ENCODE measurements around the gene PACS2.

PACS2 gene

DNA sequence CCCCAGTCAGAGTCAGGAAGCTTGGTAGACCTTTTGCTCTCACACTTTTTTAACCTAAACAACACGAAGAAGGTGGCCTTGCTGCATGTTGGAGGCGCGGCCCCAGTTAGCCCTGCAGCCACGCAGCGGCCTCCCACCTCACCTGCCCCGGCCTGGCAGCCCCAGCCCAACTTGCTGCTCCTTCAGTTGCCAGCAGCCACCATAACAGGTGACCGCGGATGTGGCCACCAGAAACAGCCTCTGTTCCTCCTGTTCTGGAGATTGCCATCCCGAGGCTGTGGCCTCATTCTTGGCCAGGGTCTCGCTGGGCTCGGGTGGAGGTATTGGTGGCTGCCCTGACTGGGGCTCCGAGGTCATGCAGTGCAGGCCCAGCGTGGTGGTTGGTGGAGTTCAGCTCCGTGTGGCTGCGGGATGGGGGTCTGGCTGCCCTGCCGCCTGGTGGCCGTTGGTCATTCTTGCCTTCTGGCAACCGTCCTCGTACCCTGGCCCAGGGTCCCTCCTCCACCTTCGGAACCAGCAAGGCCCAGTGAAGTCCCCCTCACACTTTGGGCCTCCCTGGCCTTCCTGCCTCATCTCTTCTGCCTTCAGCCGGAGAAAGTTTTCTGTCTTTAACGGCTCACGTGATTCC lies 63.1 kb downstream of the PACS2 start:
- no peak for TF ChIP-seq TAF1 (IDR thresholded peaks at IDR 0.05; ENCODE audit: low read depth)
- TF ChIP-seq USF1 (IDR thresholded peaks at IDR 0.05), result no peak
- TF ChIP-seq CEBPB (IDR thresholded peaks at IDR 0.05), result no peak
- no peak for TF ChIP-seq RAD21 (IDR thresholded peaks at IDR 0.05; ENCODE audit: low read depth)
- no peak for TF ChIP-seq MAX (IDR thresholded peaks at IDR 0.05)
- TF ChIP-seq EGR1 (IDR thresholded peaks at IDR 0.05), result no peak
- TF ChIP-seq, protein P1, sequence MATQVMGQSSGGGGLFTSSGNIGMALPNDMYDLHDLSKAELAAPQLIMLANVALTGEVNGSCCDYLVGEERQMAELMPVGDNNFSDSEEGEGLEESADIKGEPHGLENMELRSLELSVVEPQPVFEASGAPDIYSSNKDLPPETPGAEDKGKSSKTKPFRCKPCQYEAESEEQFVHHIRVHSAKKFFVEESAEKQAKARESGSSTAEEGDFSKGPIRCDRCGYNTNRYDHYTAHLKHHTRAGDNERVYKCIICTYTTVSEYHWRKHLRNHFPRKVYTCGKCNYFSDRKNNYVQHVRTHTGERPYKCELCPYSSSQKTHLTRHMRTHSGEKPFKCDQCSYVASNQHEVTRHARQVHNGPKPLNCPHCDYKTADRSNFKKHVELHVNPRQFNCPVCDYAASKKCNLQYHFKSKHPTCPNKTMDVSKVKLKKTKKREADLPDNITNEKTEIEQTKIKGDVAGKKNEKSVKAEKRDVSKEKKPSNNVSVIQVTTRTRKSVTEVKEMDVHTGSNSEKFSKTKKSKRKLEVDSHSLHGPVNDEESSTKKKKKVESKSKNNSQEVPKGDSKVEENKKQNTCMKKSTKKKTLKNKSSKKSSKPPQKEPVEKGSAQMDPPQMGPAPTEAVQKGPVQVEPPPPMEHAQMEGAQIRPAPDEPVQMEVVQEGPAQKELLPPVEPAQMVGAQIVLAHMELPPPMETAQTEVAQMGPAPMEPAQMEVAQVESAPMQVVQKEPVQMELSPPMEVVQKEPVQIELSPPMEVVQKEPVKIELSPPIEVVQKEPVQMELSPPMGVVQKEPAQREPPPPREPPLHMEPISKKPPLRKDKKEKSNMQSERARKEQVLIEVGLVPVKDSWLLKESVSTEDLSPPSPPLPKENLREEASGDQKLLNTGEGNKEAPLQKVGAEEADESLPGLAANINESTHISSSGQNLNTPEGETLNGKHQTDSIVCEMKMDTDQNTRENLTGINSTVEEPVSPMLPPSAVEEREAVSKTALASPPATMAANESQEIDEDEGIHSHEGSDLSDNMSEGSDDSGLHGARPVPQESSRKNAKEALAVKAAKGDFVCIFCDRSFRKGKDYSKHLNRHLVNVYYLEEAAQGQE (IDR thresholded peaks at IDR 0.05; ENCODE audit: low read depth), result no peak
- TF ChIP-seq TEAD4 (IDR thresholded peaks at IDR 0.05), result no peak
- no peak for TF ChIP-seq NFIC (IDR thresholded peaks at IDR 0.05)
- TF ChIP-seq YY1 (IDR thresholded peaks at IDR 0.05; ENCODE audit: low read depth), result no peak
- TF ChIP-seq EP300 (IDR thresholded peaks at IDR 0.05; ENCODE audit: borderline replicate concordance), result no peak
- TF ChIP-seq CREB1 (IDR thresholded peaks at IDR 0.05; ENCODE audit: low read depth), result no peak
- no peak for TF ChIP-seq FOXM1 (IDR thresholded peaks at IDR 0.05; ENCODE audit: borderline replicate concordance, low read depth)
- no peak for TF ChIP-seq ZBTB7A (IDR thresholded peaks at IDR 0.05; ENCODE audit: low read depth)
- TF ChIP-seq TCF12 (IDR thresholded peaks at IDR 0.05; ENCODE audit: low read depth), result no peak

GRCh38 chr14:105378199-105378598 lies 63.7 kb downstream of the PACS2 start:
- TF ChIP-seq YY1 (IDR thresholded peaks at IDR 0.05; ENCODE audit: low read depth), result no peak
- no peak for TF ChIP-seq TCF12 (IDR thresholded peaks at IDR 0.05; ENCODE audit: low read depth)
- TF ChIP-seq EGR1 (IDR thresholded peaks at IDR 0.05), result no peak
- TF ChIP-seq USF1 (IDR thresholded peaks at IDR 0.05), result no peak
- TF ChIP-seq EP300 (IDR thresholded peaks at IDR 0.05; ENCODE audit: borderline replicate concordance), result no peak
- TF ChIP-seq MAX (IDR thresholded peaks at IDR 0.05), result no peak
- no peak for TF ChIP-seq RAD21 (IDR thresholded peaks at IDR 0.05; ENCODE audit: low read depth)
- TF ChIP-seq CREB1 (IDR thresholded peaks at IDR 0.05; ENCODE audit: low read depth), result no peak
- no peak for TF ChIP-seq FOXM1 (IDR thresholded peaks at IDR 0.05; ENCODE audit: borderline replicate concordance, low read depth)
- TF ChIP-seq CEBPB (IDR thresholded peaks at IDR 0.05), result no peak
- TF ChIP-seq, protein P1 (IDR thresholded peaks at IDR 0.05; ENCODE audit: low read depth), result no peak
- no peak for TF ChIP-seq ZBTB7A (IDR thresholded peaks at IDR 0.05; ENCODE audit: low read depth)
- TF ChIP-seq TAF1 (IDR thresholded peaks at IDR 0.05; ENCODE audit: low read depth), result no peak

- TF ChIP-seq NFIC (IDR thresholded peaks at IDR 0.05) (no peak), FOXM1 (IDR thresholded peaks at IDR 0.05; ENCODE audit: borderline replicate concordance, low read depth) (no peak), EP300 (IDR thresholded peaks at IDR 0.05; ENCODE audit: borderline replicate concordance) (no peak), TCF12 (IDR thresholded peaks at IDR 0.05; ENCODE audit: low read depth) (no peak), EGR1 (IDR thresholded peaks at IDR 0.05) (no peak), ZBTB7A (IDR thresholded peaks at IDR 0.05; ENCODE audit: low read depth) (no peak), CEBPB (IDR thresholded peaks at IDR 0.05) (no peak), USF1 (IDR thresholded peaks at IDR 0.05) (no peak), TEAD4 (IDR thresholded peaks at IDR 0.05) (no peak), CREB1 (IDR thresholded peaks at IDR 0.05; ENCODE audit: low read depth) (no peak), MAX (IDR thresholded peaks at IDR 0.05) (no peak), TAF1 (IDR thresholded peaks at IDR 0.05; ENCODE audit: low read depth) (no peak), RAD21 (IDR thresholded peaks at IDR 0.05; ENCODE audit: low read depth) (no peak), YY1 (IDR thresholded peaks at IDR 0.05; ENCODE audit: low read depth) (no peak)
- TF ChIP-seq, protein P1 (IDR thresholded peaks at IDR 0.05; ENCODE audit: low read depth), result no peak
Measured at GRCh38 chr14:105378873-105379685, 64.5 kb downstream of the PACS2 start.

Data from Ishikawa (cell line).